GM12892 (cell line): Measurements from ENCODE around the gene MYL7.

Experiments
- POLR2A ChIP-seq: IDR thresholded peaks from 2 replicates; pipeline ENCODE4 v1.6.1; 2011; ENCODE audit warnings: low read depth, low read length, control low read depth
- POLR2AphosphoS5 ChIP-seq: IDR thresholded peaks from 2 replicates; pipeline ENCODE4 v1.6.1; 2011; ENCODE audit warnings: low read depth, low read length, control low read depth
- TAF1 ChIP-seq: IDR thresholded peaks from 2 replicates; pipeline ENCODE4 v1.6.1; 2011; ENCODE audit warnings: low read depth, mild to moderate bottlenecking, control low read depth, low read length, borderline replicate concordance

DNA sequence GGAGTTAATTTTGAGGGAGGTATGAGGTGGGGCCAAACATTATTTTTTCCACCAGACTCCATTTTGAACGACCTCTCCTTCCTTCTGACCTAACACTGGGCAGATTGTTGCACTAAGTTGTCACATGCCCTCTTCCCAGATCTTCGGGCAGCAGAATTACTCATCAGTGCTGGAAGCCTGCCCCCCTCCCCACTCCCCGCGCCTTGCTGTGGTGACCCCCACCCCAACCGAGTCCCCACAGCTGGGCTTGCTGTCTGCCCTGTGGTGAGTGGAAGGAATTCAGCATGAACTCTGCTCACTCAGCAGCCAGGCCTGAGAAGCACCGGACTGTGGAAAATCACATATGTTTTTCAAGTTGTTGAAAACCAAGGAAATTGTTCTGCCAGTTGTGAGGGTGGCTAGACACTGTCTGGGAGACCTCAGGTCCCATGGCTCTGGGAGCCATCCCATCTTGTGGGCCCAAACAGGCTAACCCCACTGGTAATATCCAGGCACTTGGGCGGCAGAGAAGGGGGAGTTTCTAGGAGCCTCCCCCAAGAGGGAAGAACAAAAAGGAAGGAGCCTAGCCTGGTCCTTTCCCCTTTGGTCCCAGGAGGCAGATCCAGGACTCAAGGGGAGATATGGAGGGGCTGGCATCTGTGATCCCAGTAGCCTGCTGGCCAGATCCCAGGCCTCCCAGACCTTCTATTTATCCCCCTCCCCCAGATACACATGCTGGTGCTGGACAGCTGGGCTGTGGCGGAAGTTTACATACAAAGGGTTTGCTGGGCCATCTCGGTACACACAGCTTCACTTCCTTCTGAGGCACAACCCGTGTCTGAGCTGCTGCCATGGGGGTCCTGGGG lies 40.5 kb downstream of the MYL7 start:
- TF ChIP-seq TAF1 (no peak), POLR2A (no peak), POLR2AphosphoS5 (no peak)
